HG02943 (cell line): Measurements from ENCODE around the gene UBE2H.
"Not testable (repeated sequence)": the region's sequence is repeated elsewhere in the genome, so short reads cannot be mapped to it uniquely, and the experiment has no call there.

ENCODE experiments used
- ATAC-seq: cut with Tn5 transposase; IDR thresholded peaks from one replicate; pipeline ENCODE4 v1.9.1; 2021; ENCODE audit warnings: mild to moderate bottlenecking, low read depth, moderate library complexity; ENCODE audit not compliant: unreplicated experiment

Gene UBE2H

GRCh38 chr7:129952653-129953560, at the start of gene UBE2H:
TSS of gene UBE2H (minus strand) at chr7:129952960. CDS start at chr7:129952555, 405 bp downstream.
- ATAC-seq, result peak; percentile 55

GRCh38 chr7:129998446-129998845, 45.7 kb upstream of the UBE2H start:
- no peak for ATAC-seq

- no peak for ATAC-seq
These were observed 44.5 kb upstream of the UBE2H start for GRCh38 chr7:129997285-129997684.

- no peak for ATAC-seq
These were observed 40.5 kb upstream of the UBE2H start for GRCh38 chr7:129993275-129993674.

GRCh38 chr7:129990403-129991192, 37.8 kb upstream of the UBE2H start:
- no peak for ATAC-seq

- no peak for ATAC-seq
These were observed 36.7 kb upstream of the UBE2H start for GRCh38 chr7:129989466-129989865.

- ATAC-seq, result no peak
These were observed 33.8 kb upstream of the UBE2H start for GRCh38 chr7:129986600-129986999.

- no peak for ATAC-seq
These were observed 27.9 kb upstream of the UBE2H start for GRCh38 chr7:129980667-129981066.

GRCh38 chr7:129975309-129975708, 22.5 kb upstream of the UBE2H start:
- ATAC-seq, result no peak

- no peak for ATAC-seq
These were observed 18.1 kb upstream of the UBE2H start for GRCh38 chr7:129970816-129971215.

- no peak for ATAC-seq
These were observed 17.2 kb upstream of the UBE2H start for GRCh38 chr7:129969881-129970446.

- no peak for ATAC-seq
These were observed 16.0 kb upstream of the UBE2H start for GRCh38 chr7:129968592-129969383.

- ATAC-seq, result not testable (repeated sequence)
These were observed 7.4 kb upstream of the UBE2H start for GRCh38 chr7:129960204-129960475.

- no peak for ATAC-seq
These were observed 6.9 kb upstream of the UBE2H start for GRCh38 chr7:129959471-129960203.

GRCh38 chr7:129958643-129959470, 6.1 kb upstream of the UBE2H start:
- no peak for ATAC-seq

- ATAC-seq, result no peak
These were observed 3.3 kb upstream of the UBE2H start for GRCh38 chr7:129955993-129956543.

GRCh38 chr7:129952086-129952652, 591 bp downstream of the UBE2H start:
- ATAC-seq, result peak; percentile 22
